ENCODE measurements around the gene EIF4EBP2. TPM values are rescaled to one million over a fixed set of nuclear protein-coding genes. Genes with fewer than 3 reads are reported as not detected.

Gene EIF4EBP2
- total and polyA plus RNA-seq, 2 of the 13 experiments (the other 11 are each of a cell fraction or from before 2014, with no cell fraction given) = 16.9 to 22.0 TPM

- TF ChIP-seq LCORL (IDR thresholded peaks at IDR 0.05) = no peak
- TF ChIP-seq LCORL (CRISPR knock-in tag; IDR thresholded peaks at IDR 0.05) = peak; percentile 55; the same call in 1 of the 2 replicates
- no peak for TF ChIP-seq KLF12 (CRISPR knock-in tag; IDR thresholded peaks at IDR 0.05; ENCODE audit: borderline replicate concordance)
- no peak for TF ChIP-seq ZNF644 (CRISPR knock-in tag; IDR thresholded peaks at IDR 0.05; ENCODE audit: low read depth)
- TF ChIP-seq ZXDC (CRISPR knock-in tag; IDR thresholded peaks at IDR 0.05) = no peak
- TF ChIP-seq ZNF484 (CRISPR knock-in tag; IDR thresholded peaks at IDR 0.05; ENCODE audit: borderline replicate concordance, low read depth) = no peak
- no peak for TF ChIP-seq GPN1 (CRISPR knock-in tag; IDR thresholded peaks at IDR 0.05; ENCODE audit: borderline replicate concordance)
- TF ChIP-seq SMYD3 (CRISPR knock-in tag; IDR thresholded peaks at IDR 0.05) = no peak
- no peak for TF ChIP-seq TCF12 (IDR thresholded peaks at IDR 0.05)
- TF ChIP-seq TCF12 (CRISPR knock-in tag; IDR thresholded peaks at IDR 0.05) = no peak
- no peak for TF ChIP-seq KLF16 (CRISPR knock-in tag; IDR thresholded peaks at IDR 0.05)
- no peak for TF ChIP-seq HNRNPL (IDR thresholded peaks at IDR 0.05; ENCODE audit: low read depth, low read length)
- TF ChIP-seq ZEB1 (IDR thresholded peaks at IDR 0.05; ENCODE audit: insufficient replicate concordance, low read depth) = no peak
- no peak for TF ChIP-seq NFIC (IDR thresholded peaks at IDR 0.05; ENCODE audit: low read length)
- no peak for TF ChIP-seq ATF7-NPFF (CRISPR knock-in tag; IDR thresholded peaks at IDR 0.05; ENCODE audit: low read depth)
- no peak for TF ChIP-seq ATF4 (CRISPR knock-in tag; IDR thresholded peaks at IDR 0.05)
- TF ChIP-seq PBX2 (CRISPR knock-in tag; IDR thresholded peaks at IDR 0.05) = no peak
- 0 out of 2 replicates have a peak, but pooled peaks have one; percentile 35 for TF ChIP-seq SP140L (CRISPR knock-in tag; IDR thresholded peaks at IDR 0.05; ENCODE audit: borderline replicate concordance)
- TF ChIP-seq BCLAF1 (IDR thresholded peaks at IDR 0.05) = no peak
- TF ChIP-seq REPIN1 (CRISPR knock-in tag; IDR thresholded peaks at IDR 0.05; ENCODE audit: borderline replicate concordance, low read depth) = peak; percentile 30; the same call in 1 of the 2 replicates
- TF ChIP-seq TIGD3 (CRISPR knock-in tag; IDR thresholded peaks at IDR 0.05; ENCODE audit: borderline replicate concordance) = no peak
- TF ChIP-seq SMARCC2 (IDR thresholded peaks at IDR 0.05) = no peak
Measured at GRCh38 chr10:70368774-70369482, 35.0 kb upstream of the EIF4EBP2 start (continued).
